Loucy (cell line): ENCODE measurements around the gene P2RX3.

Source experiments
- H2AFZ ChIP-seq: fragments of 200-600 bp; sonication (generic); 2 replicates; pipeline ENCODE4 v1.6.0; 2016; ENCODE audit warnings: antibody characterized with exemption, mild to moderate bottlenecking, low read length, moderate library complexity
- H3F3A ChIP-seq: fragments of 200-600 bp; 2 replicates; pipeline ENCODE4 v1.6.0; 2016; ENCODE audit warnings: antibody characterized with exemption, low read depth, mild to moderate bottlenecking
- H3K27me3 ChIP-seq: fragments of 200-600 bp; sonication (generic); 2 replicates; pipeline ENCODE4 v1.6.1; 2014; ENCODE audit warnings: low read length, mild to moderate bottlenecking; ENCODE audit not compliant: insufficient read depth, poor library complexity, severe bottlenecking
- H3K36me3 ChIP-seq: fragments of 200-600 bp; sonication (generic); 2 replicates; pipeline ENCODE4 v1.6.1; 2016; ENCODE audit warnings: low read length; ENCODE audit not compliant: insufficient read depth
- H3K4me1 ChIP-seq: fragments of 200-600 bp; sonication (generic); 2 replicates; pipeline ENCODE4 v1.5.1; 2014; ENCODE audit warnings: low read length, mild to moderate bottlenecking; ENCODE audit not compliant: insufficient read depth, poor library complexity, severe bottlenecking
- H3K4me2 ChIP-seq: fragments of 200-600 bp; sonication (generic); 2 replicates; pipeline ENCODE4 v1.6.0; 2014; ENCODE audit warnings: antibody characterized with exemption, low read length, low read depth, mild to moderate bottlenecking; ENCODE audit not compliant: poor library complexity, severe bottlenecking
- H3K4me3 ChIP-seq: fragments of 200-600 bp; sonication (generic); 2 replicates; pipeline ENCODE4 v1.5.1; 2014; ENCODE audit warnings: low read length, mild to moderate bottlenecking, mixed read lengths; ENCODE audit not compliant: poor library complexity, severe bottlenecking
- H3K79me2 ChIP-seq: fragments of 200-600 bp; sonication (generic); 2 replicates; pipeline ENCODE4 v1.6.1; 2014; ENCODE audit warnings: low read length; ENCODE audit not compliant: insufficient read depth
- H3K9ac ChIP-seq: fragments of 200-600 bp; sonication (generic); 2 replicates; pipeline ENCODE4 v1.6.0; 2014; ENCODE audit warnings: mild to moderate bottlenecking, low read depth, low read length, moderate library complexity; ENCODE audit not compliant: poor library complexity, severe bottlenecking
- H3K9me2 ChIP-seq: fragments of 200-600 bp; sonication (generic); replicated peaks from 2 replicates; pipeline ENCODE4 v1.6.1; 2016; ENCODE audit warnings: low read depth, low read length, mixed read lengths
- H3K9me3 ChIP-seq: fragments of 200-600 bp; sonication (generic); 2 replicates; pipeline ENCODE4 v1.6.1; 2014; ENCODE audit warnings: mild to moderate bottlenecking, antibody characterized with exemption, low read length, low read depth; ENCODE audit not compliant: insufficient read depth
- H4K20me1 ChIP-seq: fragments of 200-600 bp; sonication (generic); 2 replicates; pipeline ENCODE4 v1.6.0; 2014; ENCODE audit warnings: antibody characterized with exemption, low read length, mild to moderate bottlenecking; ENCODE audit not compliant: insufficient read depth, poor library complexity, severe bottlenecking
- EZH2phosphoT487 ChIP-seq: fragments of 200-600 bp; IDR thresholded peaks from 2 replicates; pipeline ENCODE4 v1.6.1; 2018; ENCODE audit warnings: antibody characterized with exemption, mild to moderate bottlenecking, moderate library complexity, borderline replicate concordance
- TF ChIP-seq, protein P1 (sequence below): fragments of 200-600 bp; sonication (generic); conservative IDR thresholded peaks from 2 replicates; pipeline ENCODE4 v1.5.1; 2014; ENCODE audit warnings: mild to moderate bottlenecking, antibody characterized with exemption, low read length

The P2RX3 gene

DNA sequence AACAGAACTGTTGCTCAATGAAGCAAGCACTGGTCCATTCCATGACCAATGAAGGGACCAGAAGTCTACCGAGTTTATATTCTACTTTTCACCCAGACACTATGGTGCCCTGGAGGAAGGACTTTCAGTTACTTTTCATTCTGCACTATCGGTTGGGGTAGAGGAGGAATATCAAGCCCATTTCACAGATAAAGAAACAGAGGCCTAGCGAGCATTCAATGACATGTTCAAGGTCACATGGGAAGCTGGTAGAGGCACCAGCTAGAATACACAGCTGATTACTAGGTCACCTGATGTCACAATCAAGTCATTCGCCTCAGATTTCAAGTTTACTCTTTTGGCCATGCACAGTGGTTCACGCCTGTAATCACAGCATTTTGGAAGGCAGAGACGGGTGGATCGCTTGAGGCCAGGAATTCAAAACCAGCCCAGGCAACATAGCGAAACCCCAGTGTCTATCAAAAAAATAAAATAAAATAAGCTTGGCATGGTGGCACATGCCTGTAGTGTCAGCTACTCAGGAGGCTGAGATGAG, 69.9 kb downstream of the P2RX3 start:
- H3F3A ChIP-seq = no peaks in the 10 kb centered on the region
- TF ChIP-seq EZH2phosphoT487 = no peak
- TF ChIP-seq, protein P1, sequence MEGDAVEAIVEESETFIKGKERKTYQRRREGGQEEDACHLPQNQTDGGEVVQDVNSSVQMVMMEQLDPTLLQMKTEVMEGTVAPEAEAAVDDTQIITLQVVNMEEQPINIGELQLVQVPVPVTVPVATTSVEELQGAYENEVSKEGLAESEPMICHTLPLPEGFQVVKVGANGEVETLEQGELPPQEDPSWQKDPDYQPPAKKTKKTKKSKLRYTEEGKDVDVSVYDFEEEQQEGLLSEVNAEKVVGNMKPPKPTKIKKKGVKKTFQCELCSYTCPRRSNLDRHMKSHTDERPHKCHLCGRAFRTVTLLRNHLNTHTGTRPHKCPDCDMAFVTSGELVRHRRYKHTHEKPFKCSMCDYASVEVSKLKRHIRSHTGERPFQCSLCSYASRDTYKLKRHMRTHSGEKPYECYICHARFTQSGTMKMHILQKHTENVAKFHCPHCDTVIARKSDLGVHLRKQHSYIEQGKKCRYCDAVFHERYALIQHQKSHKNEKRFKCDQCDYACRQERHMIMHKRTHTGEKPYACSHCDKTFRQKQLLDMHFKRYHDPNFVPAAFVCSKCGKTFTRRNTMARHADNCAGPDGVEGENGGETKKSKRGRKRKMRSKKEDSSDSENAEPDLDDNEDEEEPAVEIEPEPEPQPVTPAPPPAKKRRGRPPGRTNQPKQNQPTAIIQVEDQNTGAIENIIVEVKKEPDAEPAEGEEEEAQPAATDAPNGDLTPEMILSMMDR = no peak
- H3K79me2 ChIP-seq = peaks cover 18% of the 10 kb centered on the region
- peaks cover 79% of the 10 kb centered on the region; the same call in 1 of the 2 replicates for H3K36me3 ChIP-seq
- no peak overlapping the region for H2AFZ ChIP-seq
- H3K9me3 ChIP-seq = no peaks in the 10 kb centered on the region
- H3K4me3 ChIP-seq = no peak overlapping the region
- peaks cover 4% of the 10 kb centered on the region for H3K27me3 ChIP-seq
- H3K4me2 ChIP-seq = no peak overlapping the region
- no peaks in the 10 kb centered on the region for H3K9me2 ChIP-seq
- no peak overlapping the region for H3K9ac ChIP-seq
- peaks cover 58% of the 10 kb centered on the region for H4K20me1 ChIP-seq
- H3K4me1 ChIP-seq = peaks cover 19% of the 10 kb centered on the region

DNA sequence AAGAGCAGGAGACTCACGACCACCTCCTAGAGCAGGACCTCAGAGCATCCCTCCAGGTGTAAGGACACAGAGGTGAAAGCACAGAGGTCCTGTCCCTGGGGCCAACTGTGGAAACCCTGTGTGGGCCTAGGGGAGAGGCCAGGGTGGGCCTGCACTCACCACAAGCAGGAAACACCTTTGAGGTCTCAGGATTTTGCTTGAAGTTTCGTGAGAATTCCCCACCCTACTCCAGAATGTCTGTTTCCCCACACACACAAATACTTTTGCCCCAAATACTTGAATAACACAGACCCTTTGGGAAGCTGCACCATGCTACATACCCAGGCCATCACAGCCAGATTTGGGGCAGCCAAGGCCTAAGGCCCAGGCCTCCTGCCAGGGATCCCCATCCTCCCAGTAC, 70.6 kb downstream of the P2RX3 start:
- Histone ChIP-seq H3K27me3 (peaks cover 4% of the 10 kb centered on the region), H3K4me2 (no peak overlapping the region), H3K36me3 (peaks cover 87% of the 10 kb centered on the region), H3K79me2 (peaks cover 25% of the 10 kb centered on the region), H4K20me1 (peaks cover 64% of the 10 kb centered on the region), H3K4me3 (no peak overlapping the region), H3K9me2 (no peaks in the 10 kb centered on the region), H3K9me3 (no peaks in the 10 kb centered on the region), H3K4me1 (peaks cover 20% of the 10 kb centered on the region), H3F3A (no peaks in the 10 kb centered on the region), H3K9ac (no peak overlapping the region), H2AFZ (no peak overlapping the region)
- TF ChIP-seq EZH2phosphoT487 = no peak
- TF ChIP-seq, protein P1 = no peak

DNA sequence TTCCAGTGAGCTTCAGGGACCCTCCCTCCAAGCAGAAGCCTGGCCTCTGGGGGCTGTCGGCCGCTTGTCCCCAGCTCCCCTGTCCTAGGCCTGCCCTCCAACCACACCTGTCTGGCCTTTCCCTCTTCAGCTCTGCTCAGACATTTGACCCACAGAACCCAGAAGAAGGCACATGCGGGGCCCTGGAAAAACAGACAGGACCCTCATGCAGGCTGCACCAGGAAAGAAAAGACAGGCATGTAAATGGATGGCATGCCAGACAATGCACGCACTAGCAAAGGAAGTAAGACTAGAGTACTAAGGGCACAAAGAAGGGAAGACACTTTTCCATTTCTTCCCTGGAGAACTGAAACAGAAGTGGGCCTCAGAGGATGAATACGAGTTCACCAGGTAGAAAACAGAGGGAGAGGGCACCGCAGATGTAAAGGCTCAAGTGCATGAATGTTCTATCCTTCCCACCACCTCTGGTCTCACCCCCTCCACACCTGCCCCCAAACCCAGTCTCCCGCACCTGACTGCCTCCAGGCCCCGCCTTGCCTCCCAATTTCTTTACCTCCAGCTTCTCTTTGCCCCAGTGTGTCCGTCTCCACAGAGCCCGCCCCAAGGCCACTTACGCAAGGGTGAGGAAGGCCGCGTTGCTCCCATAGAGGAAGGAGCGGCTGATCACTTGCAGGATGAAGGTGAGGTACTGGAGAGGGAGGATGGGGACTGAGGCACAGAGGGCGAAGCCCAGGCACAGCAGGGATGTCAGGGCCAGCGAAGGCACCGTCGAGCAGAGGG, 71.4 kb downstream of the P2RX3 start:
- H3F3A ChIP-seq = no peaks in the 10 kb centered on the region
- peaks cover 23% of the 10 kb centered on the region for H3K4me1 ChIP-seq
- peaks cover 4% of the 10 kb centered on the region for H3K27me3 ChIP-seq
- no peak overlapping the region for H3K4me3 ChIP-seq
- H3K9me2 ChIP-seq = no peaks in the 10 kb centered on the region
- H4K20me1 ChIP-seq = peaks cover 67% of the 10 kb centered on the region
- H3K9ac ChIP-seq = no peak overlapping the region
- TF ChIP-seq, protein P1 = no peak
- no peak overlapping the region for H2AFZ ChIP-seq
- peaks cover 94% of the 10 kb centered on the region for H3K36me3 ChIP-seq
- no peaks in the 10 kb centered on the region for H3K9me3 ChIP-seq
- peaks cover 33% of the 10 kb centered on the region for H3K79me2 ChIP-seq
- H3K4me2 ChIP-seq = peak overlapping the region; percentile 4
